Measurements from ENCODE around the gene GDPD4.

GRCh38 chr11:77173494-77173893, 128.0 kb downstream of the GDPD4 start:
- TF ChIP-seq CTCF (IDR thresholded peaks at IDR 0.05; ENCODE audit: low read depth, low read length, missing input control) (no peak), REST (IDR thresholded peaks at IDR 0.05) (no peak), TAF1 (conservative IDR thresholded peaks at IDR 0.05) (no peak), HNF4G (IDR thresholded peaks at IDR 0.05) (no peak), ZBTB33 (IDR thresholded peaks at IDR 0.05) (no peak), NR2F2 (IDR thresholded peaks at IDR 0.05) (no peak), ATF3 (IDR thresholded peaks at IDR 0.05) (no peak), YY1 (IDR thresholded peaks at IDR 0.05) (no peak), GABPA (IDR thresholded peaks at IDR 0.05 in 1 of 2, conservative IDR thresholded peaks at IDR 0.05 in 1 of 2) (no peak), MAX (IDR thresholded peaks at IDR 0.05) (no peak), EGR1 (IDR thresholded peaks at IDR 0.05; ENCODE audit: low read depth in 2 of 2) (no peak)

All from liver (tissue), 3 donors.